HuH-7.5 (cell line): ENCODE measurements around the gene C16orf87.
"Not testable (repeated sequence)": the region's sequence is repeated elsewhere in the genome, so short reads cannot be mapped to it uniquely, and the experiment has no call there.

Experiments
- DNase-seq: peaks from one replicate; pipeline ENCODE4 v3.0.0; 2011; ENCODE audit warnings: low spot score

C16orf87 gene

GRCh38 chr16:46800494-46800893, 30.5 kb downstream of the C16orf87 start:
- DNase-seq, result no peak

DNA sequence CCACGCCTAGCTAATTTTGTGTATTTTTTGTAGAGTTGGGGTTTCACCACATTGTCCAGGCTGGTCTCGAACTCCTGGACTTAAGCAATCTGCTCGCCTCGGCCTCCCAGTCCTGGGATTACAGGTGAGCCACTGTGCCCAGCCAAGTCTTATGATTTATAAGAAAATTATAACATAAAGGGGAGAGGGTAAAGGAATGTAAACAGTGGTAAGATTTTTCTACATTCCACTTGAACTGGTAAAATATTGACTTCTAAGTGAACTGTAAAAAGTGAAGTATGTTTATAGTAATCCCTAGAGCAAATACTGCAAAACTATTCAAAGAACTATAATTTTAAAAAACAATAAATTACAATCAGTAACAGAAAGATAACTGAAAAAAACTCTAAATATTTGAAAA, 33.5 kb downstream of the C16orf87 start:
- DNase-seq, result no peak

DNA sequence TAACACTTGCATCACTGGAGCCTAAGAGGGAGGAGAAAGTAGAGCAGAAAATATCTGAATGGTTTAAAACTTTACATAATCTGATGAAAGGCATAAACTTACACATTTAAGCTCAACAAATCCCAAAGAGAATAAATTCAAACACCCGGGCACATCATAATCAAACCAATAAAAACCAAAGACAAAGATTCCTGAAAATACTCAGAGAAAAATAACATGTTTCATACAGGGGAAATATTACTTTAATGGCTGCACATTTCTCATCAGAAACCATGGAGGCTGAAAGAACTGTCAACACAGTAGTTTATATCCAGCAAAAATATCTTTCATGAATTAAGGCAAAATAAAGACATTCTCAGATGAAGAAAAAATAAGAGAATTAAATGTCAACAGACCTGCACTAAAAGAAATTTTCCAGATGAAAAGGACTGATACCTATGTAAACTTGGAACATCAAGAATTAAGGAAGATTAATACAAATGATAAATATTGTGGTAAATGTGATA, 34.2 kb downstream of the C16orf87 start:
- no peak for DNase-seq

DNA sequence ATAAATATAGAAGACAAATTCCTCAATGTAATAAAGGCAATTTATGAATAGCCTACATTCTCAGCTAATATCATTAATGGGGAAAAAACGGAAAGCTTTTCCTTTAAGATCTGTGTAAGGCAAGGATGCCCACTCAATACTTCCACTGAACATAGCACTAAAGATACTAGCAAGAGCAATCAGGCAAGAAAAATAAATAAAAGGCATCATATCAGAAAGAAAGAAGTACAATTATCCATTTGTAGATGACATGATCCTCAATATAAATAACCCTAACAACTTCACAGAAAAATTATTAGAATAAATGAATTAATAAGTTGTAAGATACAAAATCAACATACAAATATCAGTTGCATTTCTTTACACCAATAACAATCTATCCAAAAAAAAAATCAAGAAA, 37.1 kb downstream of the C16orf87 start:
- no peak for DNase-seq

DNA sequence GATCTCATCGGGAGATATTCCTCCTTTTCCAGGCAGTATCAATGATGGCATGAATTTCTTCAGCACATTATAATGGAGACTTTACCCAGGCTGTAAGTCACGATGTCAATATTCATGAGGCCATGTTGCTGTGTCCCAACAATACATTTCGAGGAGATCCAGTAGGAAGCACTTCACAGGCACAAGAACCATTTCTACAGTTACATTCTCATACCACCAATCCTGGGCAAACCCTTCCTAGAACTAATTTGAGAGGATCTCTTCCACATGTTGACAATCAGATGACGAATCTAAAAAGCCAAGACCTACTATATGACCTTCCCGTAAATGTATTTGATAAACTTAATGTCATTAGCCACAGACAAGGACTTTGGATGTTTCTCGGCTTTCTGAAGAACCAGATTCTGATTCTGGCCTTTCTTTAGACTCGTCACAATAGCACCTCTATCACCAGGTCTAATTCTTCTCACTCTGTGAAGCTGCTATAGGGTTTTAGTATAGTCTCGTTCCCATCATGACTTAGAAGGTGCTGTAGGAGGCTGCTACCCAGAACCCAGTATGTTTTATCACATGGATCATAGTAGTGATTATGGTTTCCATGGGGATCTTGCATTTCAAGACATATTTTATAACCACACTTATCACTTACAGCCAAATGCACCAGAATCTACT, 40.2 kb downstream of the C16orf87 start:
- no peak for DNase-seq

DNA sequence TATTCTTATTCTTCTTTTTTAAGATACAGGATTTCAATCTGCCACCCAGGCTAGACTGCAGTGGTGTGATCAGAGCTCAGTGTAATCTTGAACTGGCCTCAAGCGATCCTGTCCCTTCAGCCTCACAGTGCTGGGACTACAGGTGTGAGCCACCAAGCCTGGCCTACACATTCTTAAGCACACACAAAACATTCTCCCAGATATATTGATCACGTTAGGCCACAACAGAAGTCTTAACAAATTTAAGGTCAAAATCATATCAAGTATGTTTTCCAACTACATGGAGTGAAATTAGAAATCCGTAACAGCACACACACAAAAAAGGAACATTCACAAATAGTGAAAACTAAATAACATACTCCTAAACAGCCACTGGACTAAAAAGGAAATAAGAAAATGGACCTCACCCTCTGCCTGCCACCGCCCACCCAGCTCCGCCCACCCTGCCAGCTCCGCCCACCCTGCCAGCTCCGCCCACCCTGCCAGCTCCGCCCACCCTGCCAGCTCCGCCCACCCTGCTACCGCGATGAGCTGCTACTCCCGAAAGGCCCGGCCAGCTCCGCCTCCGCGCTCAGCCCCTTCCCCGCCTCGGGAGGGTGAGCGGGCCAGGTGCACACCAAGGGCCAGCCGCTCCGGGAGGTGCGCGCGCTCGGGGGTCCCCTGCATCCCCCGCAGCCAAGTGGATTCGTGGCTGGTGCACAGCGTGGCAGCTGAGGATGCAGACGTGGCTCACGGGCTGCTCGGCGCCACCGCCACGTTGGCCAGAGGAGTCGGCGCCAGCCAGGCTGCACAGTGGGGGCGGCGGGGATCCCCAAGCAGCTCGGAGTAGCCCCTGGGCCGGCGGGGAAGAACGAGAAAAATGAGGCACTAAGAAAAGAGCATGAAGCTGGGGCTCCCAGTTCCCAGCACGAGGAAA, 41.2 kb downstream of the C16orf87 start:
- DNase-seq, result peak; percentile 56

- DNase-seq, result no peak
Measured at GRCh38 chr16:46788891-46789474, 42.0 kb downstream of the C16orf87 start.

DNA sequence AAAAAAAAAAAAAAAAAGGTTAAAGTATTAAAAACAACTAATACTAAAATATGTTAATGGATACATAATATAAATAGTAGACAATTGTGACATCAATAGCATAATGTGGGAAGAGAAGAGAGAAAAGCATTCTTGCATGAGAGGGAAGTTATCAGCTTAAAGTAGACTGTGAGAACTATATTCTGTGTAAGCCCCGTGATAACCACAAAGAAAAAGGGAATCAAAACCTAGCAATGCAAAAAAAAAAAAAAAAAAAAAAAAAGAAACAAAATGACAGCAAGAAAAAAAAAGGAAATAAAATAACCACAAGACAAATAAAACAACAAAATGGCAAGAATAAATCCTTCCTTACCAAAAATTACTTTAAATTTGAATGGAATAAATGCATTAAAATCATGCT, 43.1 kb downstream of the C16orf87 start:
- DNase-seq, result no peak

GRCh38 chr16:46785076-46785845, 45.7 kb downstream of the C16orf87 start:
- no peak for DNase-seq

- not testable (repeated sequence) for DNase-seq
Measured at GRCh38 chr16:46784569-46784968, 46.4 kb downstream of the C16orf87 start.

GRCh38 chr16:46783800-46784199, 47.2 kb downstream of the C16orf87 start:
- no peak for DNase-seq

- DNase-seq, result no peak
Measured at GRCh38 chr16:46782320-46782719, 48.7 kb downstream of the C16orf87 start.

DNA sequence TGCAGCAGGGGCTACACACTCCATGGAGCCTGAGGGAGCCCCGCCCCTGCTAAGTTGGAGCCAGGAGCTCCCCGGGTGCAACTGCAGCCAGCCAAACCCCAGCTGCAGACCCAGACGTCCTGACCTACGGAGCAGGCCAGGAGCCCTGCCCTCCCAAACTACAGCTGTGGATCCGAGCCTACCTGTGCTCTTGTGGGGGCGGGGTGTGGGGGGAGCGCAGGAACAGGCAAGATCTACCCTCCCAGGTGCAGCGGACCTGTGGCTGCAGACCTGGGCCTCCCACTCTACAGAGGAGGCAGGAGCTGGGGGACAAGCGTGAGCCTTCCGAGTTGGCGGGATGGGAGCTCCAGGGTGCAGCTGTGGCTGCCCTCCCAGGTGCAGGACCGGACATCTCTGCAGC, 53.2 kb downstream of the C16orf87 start:
- DNase-seq, result no peak

DNA sequence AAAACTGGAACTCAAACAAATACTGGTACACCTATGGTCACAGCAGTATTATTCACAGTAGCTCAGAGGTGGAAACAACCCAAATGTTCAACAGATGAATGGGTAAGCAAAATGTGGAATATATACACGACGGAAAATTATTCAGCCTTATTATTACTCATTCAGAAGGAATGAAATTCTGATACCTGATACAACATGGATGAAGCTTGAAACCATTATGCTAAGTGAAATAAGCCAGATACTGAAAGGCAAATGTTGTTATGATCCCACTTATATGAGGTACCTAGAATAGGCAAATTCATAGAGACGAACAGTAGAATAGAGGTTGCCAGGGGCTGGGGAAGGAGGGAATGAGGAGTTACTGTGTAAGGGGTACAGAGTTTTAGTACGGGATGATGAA, 55.8 kb downstream of the C16orf87 start:
- DNase-seq, result no peak

DNA sequence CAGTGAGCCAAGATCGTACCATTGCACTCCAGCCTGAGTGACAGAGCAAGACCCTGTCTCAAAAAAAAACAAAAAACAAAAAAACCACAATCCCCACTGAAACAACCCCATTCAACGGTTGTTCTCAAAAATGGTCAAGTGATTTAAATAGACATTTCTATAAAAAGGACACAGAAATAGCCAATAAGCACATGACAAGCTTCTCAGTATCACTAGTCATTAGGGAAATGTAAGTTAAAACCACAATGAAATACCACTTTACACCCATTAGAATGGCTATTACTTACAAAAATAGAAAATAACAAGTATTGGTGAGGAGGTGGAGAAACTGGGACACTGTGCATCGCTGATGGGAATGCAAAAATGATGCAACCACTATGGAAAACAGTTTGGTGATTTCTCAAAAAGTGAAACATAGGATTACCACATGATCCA, 56.2 kb downstream of the C16orf87 start:
- DNase-seq, result no peak

DNA sequence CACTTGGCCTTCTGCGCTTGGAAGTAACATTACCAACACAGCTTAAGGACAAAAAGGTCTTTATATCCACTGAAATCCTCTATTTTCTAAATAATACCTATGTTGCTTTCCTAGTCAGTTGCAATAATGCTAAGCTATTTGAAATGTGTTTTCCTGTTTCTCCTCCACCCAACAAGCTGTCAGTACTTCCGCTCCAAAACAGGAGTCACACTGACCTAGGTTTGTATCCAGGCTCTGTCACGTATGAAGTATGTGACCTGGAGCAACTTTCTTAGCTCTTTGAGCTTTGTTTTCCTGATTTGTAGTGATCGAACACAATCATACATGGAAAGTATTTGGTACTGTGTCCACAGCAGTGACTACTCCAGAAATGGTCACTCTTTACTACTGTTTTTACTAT, 58.5 kb downstream of the C16orf87 start:
- no peak for DNase-seq

GRCh38 chr16:46768809-46769208, 62.2 kb downstream of the C16orf87 start:
- DNase-seq, result no peak

DNA sequence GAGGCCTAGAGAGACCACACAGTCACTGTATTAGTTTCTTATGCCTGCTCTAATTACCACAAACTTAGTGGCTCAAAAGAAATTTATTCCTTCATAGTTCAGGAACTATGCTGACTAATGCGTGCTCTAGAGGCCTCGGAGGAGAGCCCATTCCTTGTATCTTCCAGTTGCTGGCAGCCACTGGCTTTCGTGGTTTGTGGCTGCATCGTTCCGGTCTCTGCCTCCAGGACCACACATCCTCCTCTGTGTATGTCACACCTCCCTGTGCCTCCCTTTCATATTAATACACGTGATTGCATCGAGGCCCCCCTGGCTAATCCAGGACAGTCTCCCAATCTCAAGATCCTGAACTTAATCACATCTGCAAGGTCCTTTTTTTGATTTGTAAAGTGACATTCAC, 65.9 kb downstream of the C16orf87 start:
- DNase-seq, result no peak

GRCh38 chr16:46763147-46763546, 67.8 kb downstream of the C16orf87 start:
- DNase-seq, result no peak

DNA sequence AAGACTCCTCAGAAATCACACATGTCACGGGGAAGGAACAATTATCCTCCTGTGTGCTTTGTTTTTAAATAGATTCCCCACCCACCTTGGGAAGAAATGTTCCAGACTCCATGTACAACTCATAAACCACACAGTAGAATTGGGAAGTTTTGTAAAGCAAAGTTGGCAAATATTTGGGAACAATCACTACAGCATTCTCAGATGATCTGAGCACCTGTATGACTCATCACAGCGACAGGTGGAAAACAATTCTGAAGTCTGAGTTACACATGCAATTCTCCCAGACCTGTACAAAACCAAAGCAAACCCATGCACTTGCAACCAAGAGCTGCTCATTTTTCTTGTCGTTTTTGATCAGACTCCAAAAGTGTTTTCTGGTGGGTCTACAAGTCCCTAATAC, 68.4 kb downstream of the C16orf87 start:
- DNase-seq, result no peak

DNA sequence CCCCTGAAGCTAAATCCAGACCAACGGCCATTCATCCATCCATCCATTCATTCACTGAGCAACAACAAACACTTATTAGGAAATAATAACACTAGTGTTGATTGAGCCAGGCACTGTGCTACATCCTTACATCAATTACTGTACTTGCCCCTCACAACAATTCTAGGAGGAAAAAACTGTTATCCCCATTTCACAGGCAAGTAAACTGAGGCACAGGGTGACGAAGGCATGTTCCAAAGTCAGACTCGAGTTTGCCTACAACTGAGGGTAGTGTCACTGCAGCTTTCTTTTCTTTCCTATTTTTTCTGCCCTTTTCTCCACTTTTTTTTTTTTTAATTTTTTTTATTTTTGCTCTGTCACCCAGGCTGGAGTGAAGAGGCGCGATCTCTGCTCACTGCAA, 71.7 kb downstream of the C16orf87 start:
- no peak for DNase-seq
